ENCODE data around the gene THEMIS.

- TF ChIP-seq EP300 (IDR thresholded peaks at IDR 0.05; ENCODE audit: borderline replicate concordance) (no peak), RAD21 (IDR thresholded peaks at IDR 0.05; ENCODE audit: low read depth) (no peak), NFIC (IDR thresholded peaks at IDR 0.05) (no peak), TAF1 (IDR thresholded peaks at IDR 0.05; ENCODE audit: low read depth) (no peak), YY1 (IDR thresholded peaks at IDR 0.05; ENCODE audit: low read depth) (no peak), CEBPB (IDR thresholded peaks at IDR 0.05) (no peak), TEAD4 (IDR thresholded peaks at IDR 0.05) (no peak)
- TF ChIP-seq, protein P1, sequence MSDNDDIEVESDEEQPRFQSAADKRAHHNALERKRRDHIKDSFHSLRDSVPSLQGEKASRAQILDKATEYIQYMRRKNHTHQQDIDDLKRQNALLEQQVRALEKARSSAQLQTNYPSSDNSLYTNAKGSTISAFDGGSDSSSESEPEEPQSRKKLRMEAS (IDR thresholded peaks at IDR 0.05), result no peak
Observed at GRCh38 chr6:127725821-127726220, 175.0 kb downstream of the THEMIS start.
